ENCODE measurements around the gene APH1A. TPM values are rescaled to one million over a fixed set of nuclear protein-coding genes. Genes with fewer than 3 reads are reported as not detected.

Gene APH1A
- total RNA-seq, 1 donor from 2014 or later, result 170 TPM

DNA sequence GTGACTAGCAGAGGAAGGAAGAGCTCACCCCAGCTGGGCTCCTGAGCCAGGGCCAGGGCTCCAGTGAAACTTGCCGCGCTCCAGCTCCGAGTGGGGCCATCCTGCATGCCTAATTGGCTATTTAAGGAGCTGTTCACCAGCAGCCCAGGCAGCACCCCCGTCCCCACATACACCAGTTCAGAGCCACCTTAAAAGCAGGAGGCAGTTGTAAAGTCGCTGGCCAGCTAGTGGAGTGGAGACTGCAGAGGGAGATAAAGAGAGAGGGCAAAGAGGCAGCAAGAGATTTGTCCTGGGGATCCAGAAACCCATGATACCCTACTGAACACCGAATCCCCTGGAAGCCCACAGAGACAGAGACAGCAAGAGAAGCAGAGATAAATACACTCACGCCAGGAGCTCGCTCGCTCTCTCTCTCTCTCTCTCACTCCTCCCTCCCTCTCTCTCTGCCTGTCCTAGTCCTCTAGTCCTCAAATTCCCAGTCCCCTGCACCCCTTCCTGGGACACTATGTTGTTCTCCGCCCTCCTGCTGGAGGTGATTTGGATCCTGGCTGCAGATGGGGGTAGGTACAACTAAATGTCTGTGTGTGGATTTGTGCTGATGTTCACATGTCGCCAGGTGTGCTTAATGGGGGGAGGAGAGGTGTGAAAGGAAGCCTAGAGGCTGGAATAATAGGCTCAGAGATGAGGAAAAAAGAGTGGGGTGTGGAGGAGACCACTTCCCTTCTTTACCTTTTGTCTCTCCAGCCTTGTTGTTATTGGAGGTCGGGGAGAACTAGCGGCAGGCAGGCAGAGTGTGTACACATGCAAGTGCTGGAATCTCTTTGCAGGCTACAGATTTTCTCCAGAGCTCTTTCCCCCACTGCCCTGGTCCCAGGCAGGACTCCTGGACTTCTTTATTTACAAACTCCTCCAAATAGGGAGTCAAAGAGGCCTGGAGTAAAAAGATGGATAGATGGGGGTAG is 10.9 kb downstream of the APH1A start, which contains the start of gene CA14:
CA14 (plus strand) TSS at position 151 of the 962 bp plus-strand sequence; CDS start at position 506, 355 bp downstream.
- no peak within 1 kb of the TSS for H3K4me3 ChIP-seq (ENCODE audit: low read depth, low read length)
- H3K27me3 ChIP-seq (ENCODE audit: control insufficient read depth, insufficient read depth, low read length), result no peaks in the 10 kb centered on the region
- no peak for DNase-seq (ENCODE audit: low read depth)
- no peaks in the 10 kb centered on the region for H3K36me3 ChIP-seq (ENCODE audit: control insufficient read depth, insufficient read depth, low read length)
- TF ChIP-seq, protein P1, sequence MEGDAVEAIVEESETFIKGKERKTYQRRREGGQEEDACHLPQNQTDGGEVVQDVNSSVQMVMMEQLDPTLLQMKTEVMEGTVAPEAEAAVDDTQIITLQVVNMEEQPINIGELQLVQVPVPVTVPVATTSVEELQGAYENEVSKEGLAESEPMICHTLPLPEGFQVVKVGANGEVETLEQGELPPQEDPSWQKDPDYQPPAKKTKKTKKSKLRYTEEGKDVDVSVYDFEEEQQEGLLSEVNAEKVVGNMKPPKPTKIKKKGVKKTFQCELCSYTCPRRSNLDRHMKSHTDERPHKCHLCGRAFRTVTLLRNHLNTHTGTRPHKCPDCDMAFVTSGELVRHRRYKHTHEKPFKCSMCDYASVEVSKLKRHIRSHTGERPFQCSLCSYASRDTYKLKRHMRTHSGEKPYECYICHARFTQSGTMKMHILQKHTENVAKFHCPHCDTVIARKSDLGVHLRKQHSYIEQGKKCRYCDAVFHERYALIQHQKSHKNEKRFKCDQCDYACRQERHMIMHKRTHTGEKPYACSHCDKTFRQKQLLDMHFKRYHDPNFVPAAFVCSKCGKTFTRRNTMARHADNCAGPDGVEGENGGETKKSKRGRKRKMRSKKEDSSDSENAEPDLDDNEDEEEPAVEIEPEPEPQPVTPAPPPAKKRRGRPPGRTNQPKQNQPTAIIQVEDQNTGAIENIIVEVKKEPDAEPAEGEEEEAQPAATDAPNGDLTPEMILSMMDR (IDR thresholded peaks at IDR 0.05; ENCODE audit: insufficient read depth, low read length, severe bottlenecking), result no peak
- no peak for FAIRE-seq

DNA sequence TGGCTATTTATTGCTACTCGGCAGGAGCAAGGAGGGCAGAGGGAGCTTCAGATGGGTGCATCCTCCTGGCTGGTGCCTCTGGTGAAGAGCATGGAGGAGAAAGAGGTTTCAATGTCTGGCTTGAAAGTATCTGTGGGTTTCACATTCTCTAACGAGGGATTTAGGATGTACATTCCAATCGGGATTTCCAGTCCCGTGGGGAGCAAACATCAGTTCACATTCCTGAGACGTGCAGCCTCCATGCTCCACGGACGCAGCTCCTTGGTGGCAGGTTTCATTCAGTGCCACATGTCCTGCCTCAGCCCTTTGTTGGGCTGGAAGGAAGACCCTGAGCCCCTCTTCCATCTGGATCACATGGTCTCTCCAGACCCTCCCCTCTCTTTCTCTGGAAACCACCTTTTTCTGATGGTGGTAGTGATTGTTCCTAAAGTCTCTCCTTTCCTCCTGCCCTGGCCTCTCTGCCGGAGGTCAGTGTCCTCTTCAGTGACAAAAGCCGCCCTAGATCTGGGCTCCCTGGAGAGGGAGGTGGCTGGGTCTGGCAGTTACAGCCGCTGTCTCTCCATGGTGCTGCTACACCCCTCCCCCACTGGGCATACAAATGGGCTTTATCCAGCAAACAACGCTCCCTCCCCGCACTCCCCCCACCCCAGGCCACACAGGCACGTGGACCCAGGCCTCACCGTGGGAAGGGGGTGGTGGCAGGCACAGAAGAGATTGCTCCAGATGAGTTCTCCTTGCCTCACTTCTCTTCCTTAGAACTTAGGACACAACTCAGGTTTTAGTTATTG is 12.1 kb downstream of the APH1A start:
- Histone ChIP-seq H3K4me3 (ENCODE audit: low read depth, low read length) (no peak overlapping the region), H3K27me3 (ENCODE audit: control insufficient read depth, insufficient read depth, low read length) (no peaks in the 10 kb centered on the region), H3K36me3 (ENCODE audit: control insufficient read depth, insufficient read depth, low read length) (no peaks in the 10 kb centered on the region)
- TF ChIP-seq, protein P1 (IDR thresholded peaks at IDR 0.05; ENCODE audit: insufficient read depth, low read length, severe bottlenecking), result no peak
- FAIRE-seq (no peak), DNase-seq (ENCODE audit: low read depth) (no peak)

GRCh38 chr1:150256198-150256553 is 12.6 kb downstream of the APH1A start:
- Histone ChIP-seq H3K4me3 (ENCODE audit: low read depth, low read length) (no peak overlapping the region), H3K27me3 (ENCODE audit: control insufficient read depth, insufficient read depth, low read length) (no peaks in the 10 kb centered on the region), H3K36me3 (ENCODE audit: control insufficient read depth, insufficient read depth, low read length) (no peaks in the 10 kb centered on the region)
- DNase-seq (ENCODE audit: low read depth), result no peak
- TF ChIP-seq, protein P1 (IDR thresholded peaks at IDR 0.05; ENCODE audit: insufficient read depth, low read length, severe bottlenecking), result no peak
- no peak for FAIRE-seq

- FAIRE-seq (no peak), DNase-seq (ENCODE audit: low read depth) (no peak)
- Histone ChIP-seq H3K4me3 (ENCODE audit: low read depth, low read length) (no peak overlapping the region), H3K27me3 (ENCODE audit: control insufficient read depth, insufficient read depth, low read length) (no peaks in the 10 kb centered on the region), H3K36me3 (ENCODE audit: control insufficient read depth, insufficient read depth, low read length) (no peaks in the 10 kb centered on the region)
- TF ChIP-seq, protein P1 (IDR thresholded peaks at IDR 0.05; ENCODE audit: insufficient read depth, low read length, severe bottlenecking), result no peak
These were observed 18.9 kb downstream of the APH1A start for GRCh38 chr1:150249936-150250335.

DNA sequence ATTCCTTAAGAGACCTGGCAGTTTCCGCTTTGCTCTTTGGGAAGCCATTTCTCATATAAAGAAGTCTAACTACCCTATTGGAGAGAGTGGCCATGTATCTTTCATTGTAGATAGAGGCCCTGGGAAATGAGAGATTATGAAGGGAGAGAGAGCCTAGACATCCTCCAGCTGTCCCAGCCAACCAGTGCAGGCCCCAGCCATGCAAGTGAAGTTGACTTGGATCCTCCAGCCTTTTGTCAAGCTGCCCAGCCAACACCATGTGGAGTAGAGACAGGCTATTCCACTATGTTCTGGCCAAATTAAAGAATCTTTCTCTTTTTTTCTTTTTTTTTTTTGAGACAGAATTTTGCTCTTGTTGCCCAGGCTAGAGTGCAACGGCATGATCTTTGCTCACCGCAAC is 25.8 kb downstream of the APH1A start:
- FAIRE-seq (no peak), DNase-seq (ENCODE audit: low read depth) (no peak)
- Histone ChIP-seq H3K36me3 (ENCODE audit: control insufficient read depth, insufficient read depth, low read length) (no peaks in the 10 kb centered on the region), H3K4me3 (ENCODE audit: low read depth, low read length) (no peak overlapping the region), H3K27me3 (ENCODE audit: control insufficient read depth, insufficient read depth, low read length) (no peaks in the 10 kb centered on the region)
- TF ChIP-seq, protein P1 (IDR thresholded peaks at IDR 0.05; ENCODE audit: insufficient read depth, low read length, severe bottlenecking), result no peak
